WTC11 (cell line): ENCODE results near the gene CEP192. TPM values are rescaled to one million over a fixed set of nuclear protein-coding genes. Genes with fewer than 3 reads are reported as not detected.

ENCODE experiments used
- ATAC-seq: fragments of 200-7000 bp; cut with Tn5 transposase; 2 replicates; pipeline ENCODE4 v1.10.0; 2021; ENCODE audit warnings: mild to moderate bottlenecking, moderate library complexity
- CTCF ChIA-PET: fragments of 300-600 bp; sonication (Branson Sonifier 250); formaldehyde crosslinking; loops from one replicate; lab custom pipeline; 2021; ENCODE audit warnings: antibody characterized with exemption; lab: Charles Lee
- POLR2A ChIA-PET: fragments of 350-600 bp; sonication (Branson Sonifier 250); formaldehyde crosslinking; loops from one replicate; lab custom pipeline; 2021; ENCODE audit warnings: antibody characterized with exemption; lab: Charles Lee
- DNase-seq: peaks from one replicate; pipeline ENCODE4 v3.0.0; 2021; ENCODE audit warnings: low spot score
- H3K27ac Mint-ChIP-seq: 2 replicates; pipeline ENCODE4 v1.8.0; 2021; ENCODE audit warnings: mixed read lengths
- H3K27me3 Mint-ChIP-seq: 2 replicates; pipeline ENCODE4 v1.8.0; 2021; ENCODE audit warnings: low read depth, mild to moderate bottlenecking, moderate library complexity, mixed read lengths
- H3K36me3 Mint-ChIP-seq: 2 replicates; pipeline ENCODE4 v1.8.0; 2021; ENCODE audit warnings: mixed read lengths
- H3K4me1 Mint-ChIP-seq: 2 replicates; pipeline ENCODE4 v1.8.0; 2022; ENCODE audit warnings: mixed read lengths
- H3K4me3 Mint-ChIP-seq: 2 replicates; pipeline ENCODE4 v1.8.0; 2021; ENCODE audit warnings: mild to moderate bottlenecking, moderate library complexity, mixed read lengths
- H3K9me3 Mint-ChIP-seq: 2 replicates; pipeline ENCODE4 v1.8.0; 2021; ENCODE audit warnings: mixed read lengths
- ATF1 ChIP-seq: sonication (generic); formaldehyde crosslinking; IDR thresholded peaks from 2 replicates; pipeline ENCODE4 v1.8.1; 2023; ENCODE audit warnings: mild to moderate bottlenecking, moderate library complexity, missing genetic modification reagents
- CBFB ChIP-seq: sonication (generic); formaldehyde crosslinking; IDR thresholded peaks from 2 replicates; pipeline ENCODE4 v1.8.1; 2022; ENCODE audit warnings: mild to moderate bottlenecking, low read depth, missing genetic modification reagents
- CREB1 ChIP-seq: sonication (generic); formaldehyde crosslinking; IDR thresholded peaks from 2 replicates; pipeline ENCODE4 v1.8.0; 2023; ENCODE audit warnings: mild to moderate bottlenecking, missing genetic modification reagents
- CREM ChIP-seq: sonication (generic); formaldehyde crosslinking; IDR thresholded peaks from 2 replicates; pipeline ENCODE4 v1.8.1; 2022; ENCODE audit warnings: mild to moderate bottlenecking, missing genetic modification reagents, moderate library complexity
- ELF4 ChIP-seq: sonication (generic); formaldehyde crosslinking; IDR thresholded peaks from 2 replicates; pipeline ENCODE4 v1.8.1; 2022; ENCODE audit warnings: low read depth, mild to moderate bottlenecking, moderate library complexity, missing genetic modification reagents
- ETV6 ChIP-seq: sonication (generic); formaldehyde crosslinking; IDR thresholded peaks from 2 replicates; pipeline ENCODE4 v1.8.1; 2022; ENCODE audit warnings: mild to moderate bottlenecking, missing genetic modification reagents
- FOXJ3 ChIP-seq: sonication (generic); formaldehyde crosslinking; IDR thresholded peaks from 2 replicates; pipeline ENCODE4 v1.9.0; 2021; ENCODE audit warnings: missing genetic modification reagents, mild to moderate bottlenecking, borderline replicate concordance
- GRHL2 ChIP-seq: fragments of 250-450 bp; sonication (Bioruptor Pico); IDR thresholded peaks from 2 replicates; pipeline ENCODE4 v1.8.0; 2022; ENCODE audit warnings: mild to moderate bottlenecking, moderate library complexity; ENCODE audit not compliant: insufficient replicate concordance, severe bottlenecking
- IRF2 ChIP-seq: sonication (generic); formaldehyde crosslinking; IDR thresholded peaks from 2 replicates; pipeline ENCODE4 v1.8.0; 2022; ENCODE audit warnings: low read depth, missing genetic modification reagents, borderline replicate concordance
- MYBL2 ChIP-seq: sonication (generic); formaldehyde crosslinking; IDR thresholded peaks from 2 replicates; pipeline ENCODE4 v1.8.1; 2023; ENCODE audit warnings: mild to moderate bottlenecking, moderate library complexity, missing genetic modification reagents
- NFATC4 ChIP-seq: fragments of 250-450 bp; sonication (Bioruptor Pico); IDR thresholded peaks from 2 replicates; pipeline ENCODE4 v1.9.0; 2021; ENCODE audit warnings: mild to moderate bottlenecking
- NR3C1 ChIP-seq: sonication (generic); formaldehyde crosslinking; conservative IDR thresholded peaks from 2 replicates; pipeline ENCODE4 v1.8.1; 2023; ENCODE audit warnings: low read depth, mild to moderate bottlenecking, missing genetic modification reagents
- RELA ChIP-seq: sonication (generic); formaldehyde crosslinking; IDR thresholded peaks from 2 replicates; pipeline ENCODE4 v1.8.1; 2022; ENCODE audit warnings: missing genetic modification reagents, mild to moderate bottlenecking, borderline replicate concordance
- SMAD3 ChIP-seq: sonication (generic); formaldehyde crosslinking; IDR thresholded peaks from 2 replicates; pipeline ENCODE4 v1.8.0; 2022; ENCODE audit warnings: missing genetic modification reagents, mild to moderate bottlenecking, borderline replicate concordance
- SOX15 ChIP-seq: fragments of 250-450 bp; sonication (Bioruptor Pico); IDR thresholded peaks from 2 replicates; pipeline ENCODE4 v1.9.0; 2021; ENCODE audit warnings: mild to moderate bottlenecking
- TCF7 ChIP-seq: sonication (generic); formaldehyde crosslinking; IDR thresholded peaks from 2 replicates; pipeline ENCODE4 v1.8.0; 2022; ENCODE audit warnings: mild to moderate bottlenecking, low read depth, missing genetic modification reagents, moderate library complexity
- TEAD4 ChIP-seq: sonication (generic); formaldehyde crosslinking; IDR thresholded peaks from 2 replicates; pipeline ENCODE4 v1.8.0; 2022; ENCODE audit warnings: mild to moderate bottlenecking, missing genetic modification reagents
- ZNF416 ChIP-seq: fragments of 250-450 bp; sonication (Bioruptor Pico); IDR thresholded peaks from 2 replicates; pipeline ENCODE4 v1.9.0; 2021; ENCODE audit warnings: mild to moderate bottlenecking, inconsistent platforms
- ZNF671 ChIP-seq: fragments of 250-450 bp; sonication (Bioruptor Pico); IDR thresholded peaks from 2 replicates; pipeline ENCODE4 v1.8.0; 2021; ENCODE audit warnings: mild to moderate bottlenecking
- total RNA-seq: library from RNA; stranded (reverse); gene quantifications from 3 replicates; pipeline ENCODE4 v1.2.3, GENCODE V29; 2021
- TF ChIP-seq, protein P1 (sequence below): sonication (generic); formaldehyde crosslinking; IDR thresholded peaks from 2 replicates; pipeline ENCODE4 v1.8.0; 2022; ENCODE audit warnings: missing genetic modification reagents
- TF ChIP-seq, protein P2 (sequence below): sonication (generic); formaldehyde crosslinking; IDR thresholded peaks from 2 replicates; pipeline ENCODE4 v1.8.0; 2022; ENCODE audit warnings: mild to moderate bottlenecking, missing genetic modification reagents
- TF ChIP-seq, protein P3 (sequence below): sonication (generic); formaldehyde crosslinking; IDR thresholded peaks from 2 replicates; pipeline ENCODE4 v1.8.1; 2023; ENCODE audit warnings: mild to moderate bottlenecking, missing genetic modification reagents, moderate library complexity
- TF ChIP-seq, protein P4 (sequence below): sonication (generic); formaldehyde crosslinking; IDR thresholded peaks from 2 replicates; pipeline ENCODE4 v1.8.0; 2022; ENCODE audit warnings: mild to moderate bottlenecking, missing genetic modification reagents
- TF ChIP-seq, protein P5 (sequence below): fragments of 250-450 bp; sonication (Bioruptor Pico); IDR thresholded peaks from 2 replicates; pipeline ENCODE4 v2.1.2; 2022; ENCODE audit warnings: mild to moderate bottlenecking, moderate library complexity

The CEP192 gene
- total RNA-seq, 1 experiment from 2014 or later: 25.4 TPM

DNA sequence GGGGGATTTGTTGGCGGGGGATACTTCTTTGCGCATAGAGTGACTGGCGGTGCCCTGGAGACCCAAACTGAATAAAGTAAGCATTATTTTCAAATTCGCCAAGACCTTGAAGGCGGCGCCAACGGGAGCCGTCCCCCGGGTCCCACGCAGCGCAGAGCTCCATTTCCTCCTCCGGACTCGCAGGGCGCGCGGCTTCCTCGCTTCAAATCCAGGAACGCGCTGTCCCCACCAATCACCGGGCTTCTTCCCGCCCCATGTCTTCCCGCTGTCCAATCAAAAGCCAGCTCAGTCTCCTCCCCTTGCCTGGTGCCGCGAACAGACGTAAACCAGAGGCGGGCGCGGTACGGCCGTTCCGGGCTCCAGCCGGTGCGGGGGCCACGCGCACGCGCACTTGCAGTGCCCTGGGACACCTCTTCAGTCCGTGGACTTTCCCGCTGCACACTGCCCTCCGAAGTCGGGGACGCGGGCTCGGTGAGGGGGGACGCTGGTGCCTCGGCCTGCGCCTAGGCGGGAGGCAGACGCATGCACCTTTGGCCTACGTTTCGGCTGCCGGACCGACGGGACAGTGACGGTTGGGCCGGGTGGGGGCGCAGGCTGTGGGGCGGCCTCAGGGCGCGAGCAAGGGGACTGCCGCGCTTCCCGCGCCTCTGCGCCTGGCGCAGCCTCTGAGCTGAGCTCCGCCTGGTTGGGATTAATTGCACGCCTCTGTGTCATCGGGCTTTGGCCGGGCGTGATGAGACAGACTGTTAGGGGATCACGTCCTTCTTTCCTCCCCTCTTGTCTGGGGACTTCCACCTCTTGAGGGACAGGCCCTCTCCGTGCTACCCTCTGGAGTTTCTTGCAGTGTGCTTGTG lies at the start of gene CEP192 (continued):
- no peak for TF ChIP-seq ZNF671 (CRISPR knock-in tag)
- TF ChIP-seq SOX15 (CRISPR knock-in tag): no peak
- TF ChIP-seq, protein P1, sequence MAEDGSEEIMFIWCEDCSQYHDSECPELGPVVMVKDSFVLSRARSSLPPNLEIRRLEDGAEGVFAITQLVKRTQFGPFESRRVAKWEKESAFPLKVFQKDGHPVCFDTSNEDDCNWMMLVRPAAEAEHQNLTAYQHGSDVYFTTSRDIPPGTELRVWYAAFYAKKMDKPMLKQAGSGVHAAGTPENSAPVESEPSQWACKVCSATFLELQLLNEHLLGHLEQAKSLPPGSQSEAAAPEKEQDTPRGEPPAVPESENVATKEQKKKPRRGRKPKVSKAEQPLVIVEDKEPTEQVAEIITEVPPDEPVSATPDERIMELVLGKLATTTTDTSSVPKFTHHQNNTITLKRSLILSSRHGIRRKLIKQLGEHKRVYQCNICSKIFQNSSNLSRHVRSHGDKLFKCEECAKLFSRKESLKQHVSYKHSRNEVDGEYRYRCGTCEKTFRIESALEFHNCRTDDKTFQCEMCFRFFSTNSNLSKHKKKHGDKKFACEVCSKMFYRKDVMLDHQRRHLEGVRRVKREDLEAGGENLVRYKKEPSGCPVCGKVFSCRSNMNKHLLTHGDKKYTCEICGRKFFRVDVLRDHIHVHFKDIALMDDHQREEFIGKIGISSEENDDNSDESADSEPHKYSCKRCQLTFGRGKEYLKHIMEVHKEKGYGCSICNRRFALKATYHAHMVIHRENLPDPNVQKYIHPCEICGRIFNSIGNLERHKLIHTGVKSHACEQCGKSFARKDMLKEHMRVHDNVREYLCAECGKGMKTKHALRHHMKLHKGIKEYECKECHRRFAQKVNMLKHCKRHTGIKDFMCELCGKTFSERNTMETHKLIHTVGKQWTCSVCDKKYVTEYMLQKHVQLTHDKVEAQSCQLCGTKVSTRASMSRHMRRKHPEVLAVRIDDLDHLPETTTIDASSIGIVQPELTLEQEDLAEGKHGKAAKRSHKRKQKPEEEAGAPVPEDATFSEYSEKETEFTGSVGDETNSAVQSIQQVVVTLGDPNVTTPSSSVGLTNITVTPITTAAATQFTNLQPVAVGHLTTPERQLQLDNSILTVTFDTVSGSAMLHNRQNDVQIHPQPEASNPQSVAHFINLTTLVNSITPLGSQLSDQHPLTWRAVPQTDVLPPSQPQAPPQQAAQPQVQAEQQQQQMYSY (CRISPR knock-in tag): no peak
- TF ChIP-seq ELF4 (CRISPR knock-in tag): no peak
- peak; percentile 98 for TF ChIP-seq MYBL2 (CRISPR knock-in tag)
- TF ChIP-seq TEAD4: no peak
- TF ChIP-seq, protein P2, sequence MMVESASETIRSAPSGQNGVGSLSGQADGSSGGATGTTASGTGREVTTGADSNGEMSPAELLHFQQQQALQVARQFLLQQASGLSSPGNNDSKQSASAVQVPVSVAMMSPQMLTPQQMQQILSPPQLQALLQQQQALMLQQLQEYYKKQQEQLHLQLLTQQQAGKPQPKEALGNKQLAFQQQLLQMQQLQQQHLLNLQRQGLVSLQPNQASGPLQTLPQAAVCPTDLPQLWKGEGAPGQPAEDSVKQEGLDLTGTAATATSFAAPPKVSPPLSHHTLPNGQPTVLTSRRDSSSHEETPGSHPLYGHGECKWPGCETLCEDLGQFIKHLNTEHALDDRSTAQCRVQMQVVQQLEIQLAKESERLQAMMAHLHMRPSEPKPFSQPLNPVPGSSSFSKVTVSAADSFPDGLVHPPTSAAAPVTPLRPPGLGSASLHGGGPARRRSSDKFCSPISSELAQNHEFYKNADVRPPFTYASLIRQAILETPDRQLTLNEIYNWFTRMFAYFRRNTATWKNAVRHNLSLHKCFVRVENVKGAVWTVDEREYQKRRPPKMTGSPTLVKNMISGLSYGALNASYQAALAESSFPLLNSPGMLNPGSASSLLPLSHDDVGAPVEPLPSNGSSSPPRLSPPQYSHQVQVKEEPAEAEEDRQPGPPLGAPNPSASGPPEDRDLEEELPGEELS (CRISPR knock-in tag): peak; percentile 82; the same call in 1 of the 2 replicates
- TF ChIP-seq, protein P3, sequence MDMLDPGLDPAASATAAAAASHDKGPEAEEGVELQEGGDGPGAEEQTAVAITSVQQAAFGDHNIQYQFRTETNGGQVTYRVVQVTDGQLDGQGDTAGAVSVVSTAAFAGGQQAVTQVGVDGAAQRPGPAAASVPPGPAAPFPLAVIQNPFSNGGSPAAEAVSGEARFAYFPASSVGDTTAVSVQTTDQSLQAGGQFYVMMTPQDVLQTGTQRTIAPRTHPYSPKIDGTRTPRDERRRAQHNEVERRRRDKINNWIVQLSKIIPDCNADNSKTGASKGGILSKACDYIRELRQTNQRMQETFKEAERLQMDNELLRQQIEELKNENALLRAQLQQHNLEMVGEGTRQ (CRISPR knock-in tag): peak; percentile 77
- TF ChIP-seq, protein P4, sequence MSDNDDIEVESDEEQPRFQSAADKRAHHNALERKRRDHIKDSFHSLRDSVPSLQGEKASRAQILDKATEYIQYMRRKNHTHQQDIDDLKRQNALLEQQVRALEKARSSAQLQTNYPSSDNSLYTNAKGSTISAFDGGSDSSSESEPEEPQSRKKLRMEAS (CRISPR knock-in tag): peak; percentile 95
- TF ChIP-seq SMAD3: peak; percentile 81; the same call in 1 of the 2 replicates
- TF ChIP-seq GRHL2 (CRISPR knock-in tag): no peak
- TF ChIP-seq ETV6: peak; percentile 87
- 0 out of 2 replicates have a peak, but pooled peaks have one; percentile 48 for TF ChIP-seq IRF2 (CRISPR knock-in tag)
- no peak for TF ChIP-seq RELA (CRISPR knock-in tag)
- peak; percentile 79; the same call in 1 of the 2 replicates for TF ChIP-seq TCF7 (CRISPR knock-in tag)
- no peak for TF ChIP-seq CBFB (CRISPR knock-in tag)
- TF ChIP-seq NFATC4 (CRISPR knock-in tag): no peak
- TF ChIP-seq ATF1 (CRISPR knock-in tag): no peak
- TF ChIP-seq ZNF416 (CRISPR knock-in tag): no peak

DNA sequence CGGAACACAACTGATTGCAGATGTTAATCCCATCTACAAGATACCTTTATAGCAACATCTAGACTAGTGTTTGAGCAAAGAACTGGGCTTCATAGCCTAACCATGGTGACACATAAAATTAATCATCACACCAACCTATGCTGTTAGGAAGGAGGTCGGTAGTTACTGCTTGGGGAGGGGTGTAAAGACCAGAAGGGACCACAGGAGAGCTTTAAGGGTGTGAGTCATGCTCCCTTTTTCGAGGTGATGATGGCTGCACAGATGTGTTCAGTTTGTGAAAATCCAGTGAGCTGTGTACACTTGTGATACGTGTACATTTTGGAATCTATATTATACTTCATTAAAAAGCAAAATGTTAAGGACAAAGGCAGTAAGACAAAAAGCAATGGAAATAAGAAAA lies 47.9 kb upstream of the CEP192 start:
- Mint-ChIP-seq H3K4me3 (no peak overlapping the region), H3K27ac (no peak overlapping the region), H3K4me1 (peaks cover 12% of the 10 kb centered on the region), H3K27me3 (no peaks in the 10 kb centered on the region), H3K36me3 (no peaks in the 10 kb centered on the region), H3K9me3 (no peaks in the 10 kb centered on the region)
- ChIA-PET POLR2A (no interaction called here), CTCF (interaction anchor here (3.2 kb wide), 1 partner anchor 9 kb away, joined by 19 read pairs; no protein-coding TSS in a partner anchor)
- TF ChIP-seq NR3C1 (CRISPR knock-in tag): no peak
- TF ChIP-seq, protein P5, sequence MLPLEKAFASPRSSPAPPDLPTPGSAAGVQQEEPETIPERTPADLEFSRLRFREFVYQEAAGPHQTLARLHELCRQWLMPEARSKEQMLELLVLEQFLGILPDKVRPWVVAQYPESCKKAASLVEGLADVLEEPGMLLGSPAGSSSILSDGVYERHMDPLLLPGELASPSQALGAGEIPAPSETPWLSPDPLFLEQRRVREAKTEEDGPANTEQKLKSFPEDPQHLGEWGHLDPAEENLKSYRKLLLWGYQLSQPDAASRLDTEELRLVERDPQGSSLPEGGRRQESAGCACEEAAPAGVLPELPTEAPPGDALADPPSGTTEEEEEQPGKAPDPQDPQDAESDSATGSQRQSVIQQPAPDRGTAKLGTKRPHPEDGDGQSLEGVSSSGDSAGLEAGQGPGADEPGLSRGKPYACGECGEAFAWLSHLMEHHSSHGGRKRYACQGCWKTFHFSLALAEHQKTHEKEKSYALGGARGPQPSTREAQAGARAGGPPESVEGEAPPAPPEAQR (CRISPR knock-in tag): no peak
- TF ChIP-seq FOXJ3: no peak
- TF ChIP-seq TEAD4: no peak
- TF ChIP-seq MYBL2 (CRISPR knock-in tag): no peak
- no peak for TF ChIP-seq ZNF416 (CRISPR knock-in tag)
- TF ChIP-seq, protein P4 (CRISPR knock-in tag): no peak
- no peak for TF ChIP-seq SOX15 (CRISPR knock-in tag)
- no peak for TF ChIP-seq CREB1
- no peak for TF ChIP-seq CREM (CRISPR knock-in tag)
- ATAC-seq (no peak), DNase-seq (no peak)
